K562 (cell line): ENCODE data around the gene FBXL2. TPM values are rescaled to one million over a fixed set of nuclear protein-coding genes. Genes with fewer than 3 reads are reported as not detected.

ENCODE experiments used
- ARID4B ChIP-seq: sonication (generic); formaldehyde crosslinking; IDR thresholded peaks from 2 replicates; pipeline ENCODE4 v1.8.0; 2022; ENCODE audit warnings: mild to moderate bottlenecking, missing genetic modification reagents
- CC2D1A ChIP-seq: fragments of 450-650 bp; IDR thresholded peaks from 2 replicates; pipeline ENCODE4 v1.6.1; 2017; ENCODE audit warnings: mild to moderate bottlenecking
- ESRRB ChIP-seq: fragments of 250-450 bp; sonication (Bioruptor Pico); IDR thresholded peaks from 2 replicates; pipeline ENCODE4 v1.5.0; 2020; ENCODE audit warnings: mild to moderate bottlenecking, moderate library complexity, borderline replicate concordance
- FOXO4 ChIP-seq: fragments of 450-650 bp; formaldehyde crosslinking; IDR thresholded peaks from 2 replicates; pipeline ENCODE4 v1.4.0; 2020; ENCODE audit warnings: mild to moderate bottlenecking, moderate library complexity
- HNRNPH1 ChIP-seq: fragments of 200-400 bp; formaldehyde crosslinking; optimal IDR thresholded peaks from 2 replicates; pipeline ENCODE3; 2017; ENCODE audit warnings: low read depth, mild to moderate bottlenecking, low read length, moderate library complexity
- HNRNPL ChIP-seq: fragments of 200-400 bp; formaldehyde crosslinking; IDR thresholded peaks from 2 replicates; pipeline ENCODE4 v1.6.1; 2017; ENCODE audit warnings: low read depth, mild to moderate bottlenecking, low read length
- KLF16 ChIP-seq: IDR thresholded peaks from 2 replicates; pipeline ENCODE4 v1.6.1; 2016; ENCODE audit warnings: antibody characterized with exemption
- MBD2 ChIP-seq: sonication (generic); IDR thresholded peaks from 2 replicates; pipeline ENCODE4 v1.6.1; 2016; ENCODE audit warnings: low read depth, borderline replicate concordance
- MNT ChIP-seq, 2 experiments: fragments of 450-650 bp; conservative IDR thresholded peaks; 2 replicates each; pipeline ENCODE4 v1.6.1; 2017; ENCODE audit warnings: mild to moderate bottlenecking in 2 of 2, moderate library complexity in 2 of 2
- NR2F6 ChIP-seq: fragments of 450-650 bp; formaldehyde crosslinking; IDR thresholded peaks from 2 replicates; pipeline ENCODE4 v1.4.0; 2020; ENCODE audit warnings: mild to moderate bottlenecking
- PHB ChIP-seq: fragments of 250-450 bp; sonication (Bioruptor Pico); IDR thresholded peaks from 2 replicates; pipeline ENCODE4 v1.5.0; 2021
- POLR2AphosphoS5 ChIP-seq: IDR thresholded peaks from 2 replicates; pipeline ENCODE4 v1.6.1; 2011; ENCODE audit warnings: mild to moderate bottlenecking, low read depth, low read length, moderate library complexity; ENCODE audit not compliant: control insufficient read depth, insufficient read depth
- PPARD ChIP-seq: fragments of 250-450 bp; sonication (Bioruptor Pico); IDR thresholded peaks from 2 replicates; pipeline ENCODE4 v1.8.0; 2022; ENCODE audit warnings: inconsistent platforms, mild to moderate bottlenecking, moderate library complexity
- PRMT5 ChIP-seq: sonication (generic); formaldehyde crosslinking; IDR thresholded peaks from 2 replicates; pipeline ENCODE4 v1.5.0; 2020; ENCODE audit warnings: missing genetic modification reagents
- ZBTB43 ChIP-seq: sonication (generic); formaldehyde crosslinking; IDR thresholded peaks from 2 replicates; pipeline ENCODE4 v1.8.0; 2023; ENCODE audit warnings: mild to moderate bottlenecking, missing genetic modification reagents
- ZNF41 ChIP-seq: fragments of 250-450 bp; sonication (Bioruptor Pico); conservative IDR thresholded peaks from 2 replicates; pipeline ENCODE4 v1.4.0; 2020; ENCODE audit warnings: mild to moderate bottlenecking
- ZNF644 ChIP-seq: fragments of 200-800 bp; sonication (Bioruptor generic); IDR thresholded peaks from 2 replicates; pipeline ENCODE4 v1.6.1; 2016; ENCODE audit warnings: low read depth, missing genetic modification characterization, missing compliant biosample characterization
- ZNF655 ChIP-seq: fragments of 250-450 bp; sonication (Bioruptor Pico); IDR thresholded peaks from 2 replicates; pipeline ENCODE4 v1.5.0; 2021
- polyA plus RNA-seq, 8 experiments: library from polyadenylated mRNA; depleted of rRNA in 4 of 8; stranded (reverse) in 5 of 8; unstranded in 3 of 8; fragments of >200 nt; fragmentation: Nextera tagmentation in 2 of 8; fragmentation: Illumina TruSeq in 1 of 8; extraction: Ambion mirVana in 2 of 8; extraction: Trizol in 1 of 8; gene quantifications; 2 replicates each; pipeline versions ENCODE4 v1.2.1 to v1.2.3, GENCODE V29; 2011 to 2014; ENCODE audit warnings: inconsistent platforms in 1 of 8, missing spikeins in 1 of 8
- total RNA-seq, 7 experiments: library from RNA; depleted of rRNA in 6 of 7; stranded (reverse); fragments of >200 nt in 6 of 7; fragmentation: Illumina TruSeq in 2 of 7; extraction: Trizol in 2 of 7; gene quantifications; 2 replicates each; pipeline versions ENCODE4 v1.2.1 to v1.2.3, GENCODE V29; 2011 to 2021; ENCODE audit warnings: low replicate concordance in 1 of 7

The FBXL2 gene
- total and polyA plus RNA-seq, 9 of the 15 experiments (the other 6 are each of a cell fraction or from before 2014, with no cell fraction given) = 1.3 to 6.9 (median 1.9) TPM

GRCh38 chr3:33372218-33373081 is 95.2 kb downstream of the FBXL2 start (continued):
- no peak for TF ChIP-seq MNT (conservative IDR thresholded peaks at IDR 0.05)
- TF ChIP-seq KLF16 = peak; percentile 63; the same call in 1 of the 2 replicates
- TF ChIP-seq HNRNPL = no peak
- no peak for TF ChIP-seq NR2F6 (CRISPR knock-in tag)
- no peak for TF ChIP-seq PRMT5 (CRISPR knock-in tag)
- no peak for TF ChIP-seq POLR2AphosphoS5
- TF ChIP-seq PPARD (CRISPR knock-in tag) = no peak
- TF ChIP-seq ZBTB43 (CRISPR knock-in tag) = 0 out of 2 replicates have a peak, but pooled peaks have one; percentile 70
- no peak for TF ChIP-seq ZNF41 (CRISPR knock-in tag)
- no peak for TF ChIP-seq ARID4B
- no peak for TF ChIP-seq HNRNPH1
- no peak for TF ChIP-seq ZNF644 (tag)
- 0 out of 2 replicates have a peak, but pooled peaks have one; percentile 52 for TF ChIP-seq CC2D1A
- TF ChIP-seq ESRRB (CRISPR knock-in tag) = no peak
- no peak for TF ChIP-seq ZNF655 (CRISPR knock-in tag)
- no peak for TF ChIP-seq FOXO4
- no peak for TF ChIP-seq PHB (CRISPR knock-in tag)
- no peak for TF ChIP-seq MBD2
